Neural cell (in vitro differentiated cells): ENCODE measurements around the gene ANKRD1. TPM values are rescaled to one million over a fixed set of nuclear protein-coding genes. Genes with fewer than 3 reads are reported as not detected.

Experiments used
- H2AFZ ChIP-seq: fragments of 200-600, 300-800 bp; sonication (generic), shearing (Covaris generic); 2 replicates; pipeline ENCODE4 v1.6.0; 2014; ENCODE audit warnings: low read depth, mild to moderate bottlenecking, antibody characterized with exemption, low read length, moderate library complexity
- H3F3A ChIP-seq: fragments of 200-600 bp; shearing (Covaris generic); 2 replicates; pipeline ENCODE4 v1.6.1; 2016; ENCODE audit warnings: mild to moderate bottlenecking, moderate library complexity, mixed read lengths, antibody characterized with exemption, low read length; ENCODE audit not compliant: insufficient read depth, poor library complexity, severe bottlenecking
- H3K27ac ChIP-seq: fragments of 200-600, 300-800 bp; sonication (generic), shearing (Covaris generic); 2 replicates; pipeline ENCODE4 v1.5.1; 2014; ENCODE audit warnings: mild to moderate bottlenecking, low read length, moderate library complexity
- H3K27me3 ChIP-seq: fragments of 300-800, 200-600 bp; sonication (generic), shearing (Covaris generic); 2 replicates; pipeline ENCODE4 v1.6.0; 2014; ENCODE audit warnings: mild to moderate bottlenecking, low read depth, low read length, moderate library complexity; ENCODE audit not compliant: insufficient read depth
- H3K36me3 ChIP-seq: fragments of 300-800, 200-600 bp; sonication (generic), shearing (Covaris generic); 2 replicates; pipeline ENCODE4 v1.5.1; 2014; ENCODE audit warnings: mild to moderate bottlenecking, antibody characterized with exemption, low read length, moderate library complexity; ENCODE audit not compliant: insufficient read depth
- H3K4me2 ChIP-seq: fragments of 300-800, 200-600 bp; sonication (generic), shearing (Covaris generic); 2 replicates; pipeline ENCODE4 v1.6.0; 2014; ENCODE audit warnings: mild to moderate bottlenecking, low read length
- H3K4me3 ChIP-seq: fragments of 300-800, 200-600 bp; sonication (generic), shearing (Covaris generic); 2 replicates; pipeline ENCODE4 v1.5.1; 2014; ENCODE audit warnings: mild to moderate bottlenecking, low read length, moderate library complexity
- H3K79me2 ChIP-seq: fragments of 200-600 bp; shearing (Covaris generic); replicated peaks from 2 replicates; pipeline ENCODE4 v1.6.0; 2014; ENCODE audit warnings: mild to moderate bottlenecking, low read length, moderate library complexity; ENCODE audit not compliant: insufficient read depth
- H3K9ac ChIP-seq: fragments of 300-800, 200-600 bp; sonication (generic), shearing (Covaris generic); 2 replicates; pipeline ENCODE4 v1.6.1; 2016; ENCODE audit warnings: mild to moderate bottlenecking, low read length, mixed read lengths
- H3K9me2 ChIP-seq: fragments of 200-600 bp; shearing (Covaris generic); 2 replicates; pipeline ENCODE4 v1.6.1; 2016; ENCODE audit warnings: mild to moderate bottlenecking, low read length, mixed read lengths; ENCODE audit not compliant: insufficient read depth
- H3K9me3 ChIP-seq: fragments of 200-600, 300-800 bp; sonication (generic), shearing (Covaris generic); 2 replicates; pipeline ENCODE4 v1.6.1; 2016; ENCODE audit warnings: mild to moderate bottlenecking, mixed run types, low read length, moderate library complexity, mixed read lengths
- H4K20me1 ChIP-seq: fragments of 200-600 bp; shearing (Covaris generic); 2 replicates; pipeline ENCODE4 v1.6.1; 2016; ENCODE audit warnings: mild to moderate bottlenecking, mixed run types; ENCODE audit not compliant: insufficient read depth
- EP300 ChIP-seq: fragments of 450-650 bp; conservative IDR thresholded peaks from 2 replicates; pipeline ENCODE4 v1.6.1; 2014; ENCODE audit warnings: antibody characterized with exemption, mild to moderate bottlenecking, moderate library complexity; ENCODE audit not compliant: poor library complexity, severe bottlenecking
- EZH2 ChIP-seq: fragments of 200-600, 300-800 bp; shearing (Covaris generic), sonication (generic); IDR thresholded peaks from 2 replicates; pipeline ENCODE4 v1.6.1; 2014; ENCODE audit warnings: antibody characterized with exemption, low read length, borderline replicate concordance, mild to moderate bottlenecking; ENCODE audit not compliant: insufficient read depth, poor library complexity, severe bottlenecking
- MXI1 ChIP-seq: fragments of 450-650 bp; conservative IDR thresholded peaks from 2 replicates; pipeline ENCODE4 v1.6.1; 2014; ENCODE audit warnings: antibody characterized with exemption, mild to moderate bottlenecking; ENCODE audit not compliant: poor library complexity, severe bottlenecking
- POLR2AphosphoS5 ChIP-seq: IDR thresholded peaks from 2 replicates; pipeline ENCODE4 v1.6.1; 2012
- RAD21 ChIP-seq: fragments of 450-650 bp; conservative IDR thresholded peaks from 2 replicates; pipeline ENCODE4 v1.6.1; 2014; ENCODE audit warnings: antibody characterized with exemption, mild to moderate bottlenecking, moderate library complexity
- SMC3 ChIP-seq: fragments of 450-650 bp; conservative IDR thresholded peaks from 2 replicates; pipeline ENCODE4 v1.6.1; 2014; ENCODE audit warnings: antibody characterized with exemption, mild to moderate bottlenecking, moderate library complexity; ENCODE audit not compliant: poor library complexity
- TAF1 ChIP-seq: IDR thresholded peaks from 2 replicates; pipeline ENCODE4 v1.6.1; 2012; ENCODE audit warnings: low read depth
- polyA minus RNA-seq: library from RNA; depleted of rRNA, polyadenylated mRNA; stranded (reverse); fragments of >200 nt; gene quantifications from 2 replicates; pipeline ENCODE4 v1.2.3, GENCODE V29; 2014
- polyA plus RNA-seq: library from polyadenylated mRNA; depleted of rRNA; stranded (reverse); fragments of >200 nt; gene quantifications from 2 replicates; pipeline ENCODE4 v1.2.3, GENCODE V29; 2014
- TF ChIP-seq, protein P1 (sequence below): fragments of 450-650 bp; IDR thresholded peaks from 2 replicates; pipeline ENCODE4 v1.5.1; 2014; ENCODE audit warnings: antibody characterized with exemption, mild to moderate bottlenecking, moderate library complexity; ENCODE audit not compliant: poor library complexity, severe bottlenecking
- TF ChIP-seq, protein P2 (sequence below): IDR thresholded peaks from 2 replicates; pipeline ENCODE4 v1.6.1; 2012; ENCODE audit warnings: borderline replicate concordance

ANKRD1 gene
- polyA plus RNA-seq (0.98 TPM in 1 of 2 replicates, not detected in the other), polyA minus RNA-seq (not detected in 2 replicates)

DNA sequence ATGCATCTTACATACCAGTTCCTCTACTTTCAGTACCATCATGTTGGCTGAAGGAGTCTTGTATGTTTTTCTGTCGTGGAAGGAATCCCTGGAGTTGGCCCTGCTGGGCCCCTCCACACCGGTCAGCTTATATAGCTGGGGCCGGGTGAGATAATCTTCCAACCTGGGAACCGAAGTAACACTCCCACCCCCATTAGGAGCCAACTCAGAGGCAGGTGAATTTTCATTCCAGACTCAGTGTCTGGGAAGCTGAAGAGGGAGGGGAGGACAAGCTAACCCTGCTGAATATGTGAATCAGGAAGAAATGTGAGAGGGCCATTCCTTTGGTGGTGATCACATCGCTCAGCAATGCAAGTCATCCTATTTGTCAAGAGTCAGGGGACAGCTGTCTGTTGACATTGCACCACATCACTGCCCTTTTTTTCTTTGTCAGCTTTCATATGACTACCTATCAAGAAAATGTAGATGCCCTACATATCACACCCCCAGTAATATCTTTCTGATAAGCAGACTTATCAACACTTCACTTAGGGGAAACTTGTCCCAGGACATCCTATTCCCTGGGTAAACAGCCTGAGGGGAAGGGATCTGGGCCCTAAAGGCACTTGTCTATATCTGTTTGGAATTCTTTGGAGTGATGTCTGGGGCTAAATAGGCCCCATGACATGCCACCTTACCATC, at the start of gene ANKRD1:
TSS of gene ANKRD1 (minus strand) at position 102 of the 681 bp plus-strand sequence. CDS start at position 42, 60 bp downstream.
- no peaks in the 10 kb centered on the region for H3F3A ChIP-seq
- H3K4me3 ChIP-seq, result no peak within 1 kb of the TSS
- H3K4me2 ChIP-seq, result no peak within 1 kb of the TSS
- H3K9ac ChIP-seq, result no peak within 1 kb of the TSS
- no peaks in the 10 kb centered on the region for H4K20me1 ChIP-seq
- H2AFZ ChIP-seq, result no peak within 1 kb of the TSS
- no peak within 1 kb of the TSS for H3K27ac ChIP-seq
- H3K9me3 ChIP-seq, result no peaks in the 10 kb centered on the region
- no peaks in the 10 kb centered on the region for H3K79me2 ChIP-seq
- H3K36me3 ChIP-seq, result no peaks in the 10 kb centered on the region
- TF ChIP-seq, protein P1, sequence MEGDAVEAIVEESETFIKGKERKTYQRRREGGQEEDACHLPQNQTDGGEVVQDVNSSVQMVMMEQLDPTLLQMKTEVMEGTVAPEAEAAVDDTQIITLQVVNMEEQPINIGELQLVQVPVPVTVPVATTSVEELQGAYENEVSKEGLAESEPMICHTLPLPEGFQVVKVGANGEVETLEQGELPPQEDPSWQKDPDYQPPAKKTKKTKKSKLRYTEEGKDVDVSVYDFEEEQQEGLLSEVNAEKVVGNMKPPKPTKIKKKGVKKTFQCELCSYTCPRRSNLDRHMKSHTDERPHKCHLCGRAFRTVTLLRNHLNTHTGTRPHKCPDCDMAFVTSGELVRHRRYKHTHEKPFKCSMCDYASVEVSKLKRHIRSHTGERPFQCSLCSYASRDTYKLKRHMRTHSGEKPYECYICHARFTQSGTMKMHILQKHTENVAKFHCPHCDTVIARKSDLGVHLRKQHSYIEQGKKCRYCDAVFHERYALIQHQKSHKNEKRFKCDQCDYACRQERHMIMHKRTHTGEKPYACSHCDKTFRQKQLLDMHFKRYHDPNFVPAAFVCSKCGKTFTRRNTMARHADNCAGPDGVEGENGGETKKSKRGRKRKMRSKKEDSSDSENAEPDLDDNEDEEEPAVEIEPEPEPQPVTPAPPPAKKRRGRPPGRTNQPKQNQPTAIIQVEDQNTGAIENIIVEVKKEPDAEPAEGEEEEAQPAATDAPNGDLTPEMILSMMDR, result no peak
- no peaks in the 10 kb centered on the region for H3K27me3 ChIP-seq
- H3K9me2 ChIP-seq, result no peaks in the 10 kb centered on the region

DNA sequence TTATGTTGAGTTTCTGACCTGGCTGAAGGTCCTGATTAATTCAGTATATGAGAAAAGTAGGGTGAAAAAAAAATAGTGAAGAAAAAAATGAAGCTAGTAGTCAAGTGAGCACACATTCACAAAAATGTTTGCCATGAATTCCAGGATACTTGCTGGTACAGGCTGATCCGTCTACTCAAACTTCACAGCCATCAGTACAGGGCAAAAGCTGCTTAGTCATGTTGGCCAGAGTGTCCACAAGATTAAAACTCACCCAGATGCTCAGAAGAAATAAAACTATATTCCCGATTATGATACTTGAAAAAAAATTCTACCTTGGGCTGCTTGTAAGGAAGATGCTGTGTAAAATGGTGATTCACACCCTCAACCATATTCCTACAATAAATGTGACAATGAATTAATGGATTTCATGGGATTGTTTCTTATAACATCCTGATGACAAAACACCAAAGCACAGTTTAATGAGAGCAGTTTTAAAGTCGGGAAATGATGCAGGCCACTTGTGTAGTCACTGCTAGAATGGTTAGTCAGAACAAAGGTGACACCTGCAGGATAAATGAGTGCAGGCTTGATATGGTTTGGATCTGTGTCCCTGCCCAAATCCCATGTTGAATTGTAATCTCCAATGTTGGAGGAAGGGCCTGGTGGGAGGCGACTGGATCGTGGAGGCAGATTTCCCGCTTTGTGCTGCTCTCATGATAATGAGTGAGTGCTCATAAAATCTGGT, 49.2 kb upstream of the ANKRD1 start:
- Histone ChIP-seq H3K79me2 (no peaks in the 10 kb centered on the region), H3K9me2 (no peaks in the 10 kb centered on the region), H3F3A (no peaks in the 10 kb centered on the region), H3K27ac (no peak overlapping the region), H3K4me2 (no peak overlapping the region), H3K9me3 (no peaks in the 10 kb centered on the region), H2AFZ (no peak overlapping the region), H3K27me3 (no peaks in the 10 kb centered on the region), H4K20me1 (no peaks in the 10 kb centered on the region), H3K4me3 (no peak overlapping the region), H3K36me3 (no peaks in the 10 kb centered on the region), H3K9ac (no peak overlapping the region)
- no peak for TF ChIP-seq SMC3

DNA sequence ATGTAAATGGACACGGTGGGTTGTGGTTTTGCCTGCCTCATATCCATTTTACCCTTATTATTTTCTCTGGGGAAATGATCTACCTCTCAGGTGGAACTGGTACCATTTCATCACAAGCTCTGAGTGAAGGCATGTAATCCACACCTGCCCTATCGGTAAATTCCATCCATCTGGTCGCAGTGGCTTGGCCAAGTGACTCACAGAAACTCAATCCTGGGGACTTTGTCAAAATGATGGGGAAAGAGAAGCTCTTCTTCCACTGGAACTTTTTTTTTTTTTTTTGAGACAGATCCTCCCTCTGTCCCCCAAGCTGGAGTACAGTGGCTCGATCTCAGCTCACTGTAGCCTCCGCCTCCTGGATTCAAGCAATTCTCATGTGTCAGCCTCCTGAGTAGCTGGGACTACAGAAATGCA, 48.2 kb upstream of the ANKRD1 start:
- Histone ChIP-seq H3K9me2 (no peaks in the 10 kb centered on the region), H3K27ac (no peak overlapping the region), H3K9me3 (no peaks in the 10 kb centered on the region), H4K20me1 (no peaks in the 10 kb centered on the region), H3K79me2 (no peaks in the 10 kb centered on the region), H3K9ac (no peak overlapping the region), H2AFZ (no peak overlapping the region), H3K4me3 (no peak overlapping the region), H3F3A (no peaks in the 10 kb centered on the region), H3K4me2 (no peak overlapping the region), H3K27me3 (no peaks in the 10 kb centered on the region), H3K36me3 (no peaks in the 10 kb centered on the region)
- TF ChIP-seq MXI1 (no peak), EZH2 (no peak), EP300 (no peak), POLR2AphosphoS5 (no peak), RAD21 (no peak), TAF1 (no peak), SMC3 (no peak)
- TF ChIP-seq, protein P2, sequence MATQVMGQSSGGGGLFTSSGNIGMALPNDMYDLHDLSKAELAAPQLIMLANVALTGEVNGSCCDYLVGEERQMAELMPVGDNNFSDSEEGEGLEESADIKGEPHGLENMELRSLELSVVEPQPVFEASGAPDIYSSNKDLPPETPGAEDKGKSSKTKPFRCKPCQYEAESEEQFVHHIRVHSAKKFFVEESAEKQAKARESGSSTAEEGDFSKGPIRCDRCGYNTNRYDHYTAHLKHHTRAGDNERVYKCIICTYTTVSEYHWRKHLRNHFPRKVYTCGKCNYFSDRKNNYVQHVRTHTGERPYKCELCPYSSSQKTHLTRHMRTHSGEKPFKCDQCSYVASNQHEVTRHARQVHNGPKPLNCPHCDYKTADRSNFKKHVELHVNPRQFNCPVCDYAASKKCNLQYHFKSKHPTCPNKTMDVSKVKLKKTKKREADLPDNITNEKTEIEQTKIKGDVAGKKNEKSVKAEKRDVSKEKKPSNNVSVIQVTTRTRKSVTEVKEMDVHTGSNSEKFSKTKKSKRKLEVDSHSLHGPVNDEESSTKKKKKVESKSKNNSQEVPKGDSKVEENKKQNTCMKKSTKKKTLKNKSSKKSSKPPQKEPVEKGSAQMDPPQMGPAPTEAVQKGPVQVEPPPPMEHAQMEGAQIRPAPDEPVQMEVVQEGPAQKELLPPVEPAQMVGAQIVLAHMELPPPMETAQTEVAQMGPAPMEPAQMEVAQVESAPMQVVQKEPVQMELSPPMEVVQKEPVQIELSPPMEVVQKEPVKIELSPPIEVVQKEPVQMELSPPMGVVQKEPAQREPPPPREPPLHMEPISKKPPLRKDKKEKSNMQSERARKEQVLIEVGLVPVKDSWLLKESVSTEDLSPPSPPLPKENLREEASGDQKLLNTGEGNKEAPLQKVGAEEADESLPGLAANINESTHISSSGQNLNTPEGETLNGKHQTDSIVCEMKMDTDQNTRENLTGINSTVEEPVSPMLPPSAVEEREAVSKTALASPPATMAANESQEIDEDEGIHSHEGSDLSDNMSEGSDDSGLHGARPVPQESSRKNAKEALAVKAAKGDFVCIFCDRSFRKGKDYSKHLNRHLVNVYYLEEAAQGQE, result no peak
